AG04449 (cell line): Measurements from ENCODE around the gene SLC6A3.

Experiments used
- CTCF ChIA-PET: fragments of 350-600 bp; formaldehyde crosslinking; extraction: SDS; loops from one replicate; lab custom pipeline; 2021; ENCODE audit warnings: antibody characterized with exemption; lab: Yijun Ruan, JAX
- POLR2A ChIA-PET: fragments of 400-600, 350-600 bp; formaldehyde crosslinking; extraction: SDS; loops from one replicate; lab custom pipeline; 2020; ENCODE audit warnings: antibody characterized with exemption, inconsistent platforms; lab: Yijun Ruan, JAX
- DNase-seq: peaks from one replicate; pipeline ENCODE4 v3.0.0-alpha.2; 2010; ENCODE audit warnings: low read depth, low spot score
- H3K4me3 ChIP-seq: 2 replicates; pipeline ENCODE4 v1.5.1; 2011; ENCODE audit warnings: low read depth, mild to moderate bottlenecking, control low read depth, low read length
- CTCF ChIP-seq: IDR thresholded peaks from one replicate; pipeline ENCODE4 v1.5.1; 2011; ENCODE audit warnings: mild to moderate bottlenecking, moderate library complexity, low read length, control low read depth, inconsistent platforms; ENCODE audit not compliant: insufficient read depth; ENCODE audit errors: missing control alignments

The SLC6A3 gene

DNA sequence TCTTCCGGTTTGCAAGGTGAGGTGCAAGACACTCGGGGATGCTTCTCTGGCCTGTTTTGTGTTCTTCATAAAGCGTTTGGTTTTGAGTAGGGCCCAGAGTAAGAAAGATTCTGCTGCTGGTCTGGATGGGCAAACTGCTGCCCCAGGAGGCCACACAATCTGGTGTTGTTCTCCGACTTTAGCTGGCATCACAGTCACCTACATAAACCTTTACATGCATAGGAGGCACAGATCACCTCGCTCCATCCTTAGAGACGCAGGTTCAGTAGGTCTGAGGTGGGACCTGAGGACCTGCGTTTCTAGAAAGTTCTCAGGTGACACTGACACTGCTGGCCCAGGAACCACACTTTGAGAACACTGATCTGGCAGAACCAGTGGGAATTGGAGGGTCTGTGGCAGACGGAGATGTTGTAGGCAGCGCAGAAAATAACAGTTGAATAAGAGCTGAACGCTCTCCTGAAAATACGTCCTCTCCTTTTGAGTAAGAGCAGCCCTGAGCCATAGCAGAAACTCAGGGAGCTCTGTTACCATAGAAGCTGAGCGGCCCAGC is 3.9 kb upstream of the SLC6A3 start:
- ChIA-PET POLR2A (no interaction called here), CTCF (no interaction called here)
- H3K4me3 ChIP-seq = no peak overlapping the region
- no peak for TF ChIP-seq CTCF
- DNase-seq = no peak

GRCh38 chr5:1448511-1449011 is 3.3 kb upstream of the SLC6A3 start:
- no peak for DNase-seq
- H3K4me3 ChIP-seq = no peak overlapping the region
- ChIA-PET CTCF (no interaction called here), POLR2A (no interaction called here)
- no peak for TF ChIP-seq CTCF

DNA sequence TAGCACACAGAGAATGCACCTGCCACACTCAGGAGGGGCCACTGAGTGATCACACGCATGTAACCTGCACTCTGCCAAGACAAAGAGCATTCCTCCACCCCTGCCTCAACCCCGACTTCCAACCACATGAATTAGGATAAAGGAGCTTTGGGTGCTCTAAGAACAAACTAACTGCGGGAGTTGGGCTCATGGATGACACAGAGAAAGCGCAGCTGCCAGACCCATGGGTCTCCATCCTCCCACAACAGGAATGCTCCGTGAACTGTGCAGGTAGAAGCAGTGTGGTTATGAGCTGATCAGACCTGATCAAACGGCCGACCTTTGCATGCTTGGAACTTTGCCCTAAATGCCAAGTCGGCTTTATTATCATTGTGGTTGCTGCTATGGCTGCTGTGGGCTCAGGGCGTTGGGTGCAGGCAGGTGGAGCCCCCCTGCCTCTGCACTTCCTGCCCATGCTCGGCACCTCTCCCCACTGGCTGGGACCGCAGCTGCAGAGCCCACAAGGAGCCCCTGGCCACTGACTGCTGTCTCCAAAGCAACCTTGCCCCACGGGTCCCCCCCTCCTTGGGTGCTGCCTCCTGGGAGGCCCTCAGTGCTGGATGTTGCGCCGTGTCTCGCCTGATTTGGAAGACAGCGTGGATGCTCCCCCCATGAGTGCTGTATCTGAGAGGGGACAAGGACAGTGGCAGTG is 2.6 kb upstream of the SLC6A3 start:
- ChIA-PET CTCF (interaction anchor here (1.4 kb wide), 1 partner anchor 289 kb away, joined by 3 read pairs; no protein-coding TSS in a partner anchor), POLR2A (no interaction called here)
- H3K4me3 ChIP-seq = no peak overlapping the region
- no peak for TF ChIP-seq CTCF
- DNase-seq = no peak

- no peak overlapping the region for H3K4me3 ChIP-seq
- POLR2A ChIA-PET = no interaction called here
- CTCF ChIA-PET = interaction anchor here (1.4 kb wide), 1 partner anchor 290 kb away, joined by 3 read pairs; no protein-coding TSS in a partner anchor
- no peak for DNase-seq
- no peak for TF ChIP-seq CTCF
These were observed 1.5 kb upstream of the SLC6A3 start for GRCh38 chr5:1446602-1447343.

DNA sequence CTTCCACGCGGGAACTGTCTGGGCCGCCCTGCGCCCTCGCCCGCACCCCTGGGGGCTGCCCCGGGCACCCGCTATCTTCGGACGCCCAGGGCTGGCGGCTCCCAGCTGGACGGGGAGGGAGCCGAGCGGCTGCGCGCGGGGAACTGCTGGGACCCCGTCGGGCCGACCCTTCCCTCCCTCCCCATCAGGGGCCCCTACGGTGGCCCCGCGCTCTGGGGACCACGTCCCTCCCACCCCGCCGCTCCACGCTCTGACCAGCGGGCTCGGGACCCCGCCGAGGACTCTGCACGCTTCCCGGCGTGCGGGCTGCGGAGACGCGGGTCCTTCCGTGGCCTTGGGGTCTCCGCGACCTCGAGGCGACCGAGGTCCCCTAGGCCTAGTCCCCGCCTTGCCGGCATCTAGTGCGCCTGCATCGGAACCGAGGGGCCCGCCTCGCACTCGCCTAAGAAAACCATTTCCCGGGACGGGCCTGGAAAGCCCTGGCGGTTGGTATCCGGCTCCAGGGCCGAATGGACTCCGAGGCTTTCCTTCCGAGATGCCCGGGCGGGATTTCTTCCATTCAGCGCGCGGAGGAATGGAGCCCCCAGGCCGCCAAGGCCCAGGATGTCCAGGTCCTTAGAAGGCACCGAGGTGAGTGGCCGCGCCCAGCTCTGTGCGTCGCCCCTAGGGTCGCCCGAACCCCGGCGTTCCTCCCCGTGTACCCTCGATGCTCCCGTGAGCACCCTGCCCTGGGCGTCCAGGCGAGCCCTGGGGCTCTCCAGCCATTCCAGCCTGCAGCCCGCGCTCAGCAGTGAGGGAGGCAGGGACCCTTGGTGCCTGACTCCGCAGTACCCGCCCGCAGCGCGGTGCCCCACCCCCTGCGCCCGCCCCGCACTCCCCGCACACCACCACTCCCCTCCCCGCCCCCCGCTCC is 705 bp upstream of the SLC6A3 start:
- POLR2A ChIA-PET = no interaction called here
- no peak overlapping the region for H3K4me3 ChIP-seq
- DNase-seq = no peak
- CTCF ChIA-PET = no interaction called here
- no peak for TF ChIP-seq CTCF
